Parathyroid adenoma (tissue), 2 donors: ENCODE data around the gene PRKD1.
A peak's percentile ranks its signal among the peaks of the same experiment; 100 is the strongest.

Source experiments
- H2AFZ ChIP-seq: fragments of 300-600 bp; sonication (generic); one replicate; pipeline ENCODE4 v1.7.0; 2017; ENCODE audit warnings: antibody characterized with exemption, mild to moderate bottlenecking
- H3K27ac ChIP-seq: fragments of 300-600 bp; sonication (generic); one replicate; pipeline ENCODE4 v1.7.0; 2017
- H3K27me3 ChIP-seq: fragments of 300-600 bp; sonication (generic); one replicate; pipeline ENCODE4 v1.7.0; 2017; ENCODE audit warnings: low read length; ENCODE audit not compliant: control insufficient read depth, insufficient read depth
- H3K36me3 ChIP-seq: fragments of 300-600 bp; sonication (generic); one replicate; pipeline ENCODE4 v1.7.0; 2017; ENCODE audit warnings: low read length; ENCODE audit not compliant: control insufficient read depth, insufficient read depth
- H3K4me1 ChIP-seq: fragments of 300-600 bp; sonication (generic); one replicate; pipeline ENCODE4 v1.7.0; 2017; ENCODE audit warnings: control low read depth
- H3K4me2 ChIP-seq: fragments of 300-600 bp; sonication (generic); one replicate; pipeline ENCODE4 v1.7.0; 2017; ENCODE audit warnings: low read length
- H3K4me3 ChIP-seq: fragments of 300-600 bp; sonication (generic); one replicate; pipeline ENCODE4 v1.7.0; 2017; ENCODE audit warnings: low read depth, low read length
- H3K79me2 ChIP-seq: fragments of 300-600 bp; sonication (generic); one replicate; pipeline ENCODE4 v1.7.0; 2017; ENCODE audit warnings: control low read depth
- H3K9ac ChIP-seq: fragments of 300-600 bp; sonication (generic); one replicate; pipeline ENCODE4 v1.7.0; 2017; ENCODE audit warnings: mild to moderate bottlenecking
- H3K9me3 ChIP-seq: fragments of 300-600 bp; sonication (generic); one replicate; pipeline ENCODE4 v1.7.0; 2017; ENCODE audit warnings: low read length; ENCODE audit not compliant: control insufficient read depth
- TF ChIP-seq, protein P1 (sequence below): fragments of 300-600 bp; sonication (generic); IDR thresholded peaks from one replicate; pipeline ENCODE4 v1.7.0; 2017; ENCODE audit warnings: antibody characterized with exemption, mild to moderate bottlenecking
- donor health status: primary hyperparathyroidism.

Gene PRKD1

GRCh38 chr14:29569194-29569593, 358.5 kb downstream of the PRKD1 start:
- Histone ChIP-seq H3K4me3 (no peak overlapping the region), H3K4me1 (no peaks in the 10 kb centered on the region), H3K27me3 (no peaks in the 10 kb centered on the region), H3K9me3 (peaks cover 4% of the 10 kb centered on the region), H2AFZ (no peak overlapping the region), H3K9ac (no peak overlapping the region), H3K27ac (no peak overlapping the region), H3K79me2 (no peaks in the 10 kb centered on the region), H3K36me3 (no peaks in the 10 kb centered on the region), H3K4me2 (no peak overlapping the region)
- TF ChIP-seq, protein P1, sequence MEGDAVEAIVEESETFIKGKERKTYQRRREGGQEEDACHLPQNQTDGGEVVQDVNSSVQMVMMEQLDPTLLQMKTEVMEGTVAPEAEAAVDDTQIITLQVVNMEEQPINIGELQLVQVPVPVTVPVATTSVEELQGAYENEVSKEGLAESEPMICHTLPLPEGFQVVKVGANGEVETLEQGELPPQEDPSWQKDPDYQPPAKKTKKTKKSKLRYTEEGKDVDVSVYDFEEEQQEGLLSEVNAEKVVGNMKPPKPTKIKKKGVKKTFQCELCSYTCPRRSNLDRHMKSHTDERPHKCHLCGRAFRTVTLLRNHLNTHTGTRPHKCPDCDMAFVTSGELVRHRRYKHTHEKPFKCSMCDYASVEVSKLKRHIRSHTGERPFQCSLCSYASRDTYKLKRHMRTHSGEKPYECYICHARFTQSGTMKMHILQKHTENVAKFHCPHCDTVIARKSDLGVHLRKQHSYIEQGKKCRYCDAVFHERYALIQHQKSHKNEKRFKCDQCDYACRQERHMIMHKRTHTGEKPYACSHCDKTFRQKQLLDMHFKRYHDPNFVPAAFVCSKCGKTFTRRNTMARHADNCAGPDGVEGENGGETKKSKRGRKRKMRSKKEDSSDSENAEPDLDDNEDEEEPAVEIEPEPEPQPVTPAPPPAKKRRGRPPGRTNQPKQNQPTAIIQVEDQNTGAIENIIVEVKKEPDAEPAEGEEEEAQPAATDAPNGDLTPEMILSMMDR = no peak

GRCh38 chr14:29566194-29566593, 361.5 kb downstream of the PRKD1 start:
- Histone ChIP-seq H3K9ac (no peak overlapping the region), H3K4me2 (no peak overlapping the region), H3K4me3 (no peak overlapping the region), H3K27me3 (no peaks in the 10 kb centered on the region), H3K36me3 (no peaks in the 10 kb centered on the region), H2AFZ (no peak overlapping the region), H3K79me2 (no peaks in the 10 kb centered on the region), H3K27ac (no peak overlapping the region), H3K9me3 (peaks cover 4% of the 10 kb centered on the region), H3K4me1 (no peaks in the 10 kb centered on the region)
- TF ChIP-seq, protein P1 = no peak

GRCh38 chr14:29558516-29558915, 369.1 kb downstream of the PRKD1 start:
- Histone ChIP-seq H3K79me2 (no peaks in the 10 kb centered on the region), H3K9me3 (no peaks in the 10 kb centered on the region), H2AFZ (no peak overlapping the region)

DNA sequence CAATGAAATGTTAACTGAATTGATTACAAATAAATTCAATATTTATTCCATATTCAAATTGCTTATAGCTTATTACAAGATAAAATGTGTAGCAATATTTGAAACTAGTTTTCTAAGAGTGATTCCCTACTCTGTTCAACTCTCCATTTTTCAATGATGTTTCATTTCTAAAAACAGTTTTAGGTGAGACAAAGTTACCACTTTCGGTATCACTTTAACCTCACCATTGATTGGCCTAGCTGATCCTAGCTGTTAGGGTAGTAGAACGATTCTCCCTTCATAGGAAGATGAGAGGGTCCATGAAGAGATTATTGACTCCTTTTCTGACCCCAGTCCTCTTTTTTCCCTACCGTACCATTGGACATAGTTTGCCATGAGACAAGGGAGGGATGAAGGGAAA, 373.3 kb downstream of the PRKD1 start:
- Histone ChIP-seq H3K27ac (no peak overlapping the region), H2AFZ (peak overlapping the region; percentile 31), H3K4me2 (no peak overlapping the region), H3K9me3 (no peaks in the 10 kb centered on the region), H3K36me3 (no peaks in the 10 kb centered on the region), H3K9ac (no peak overlapping the region), H3K27me3 (no peaks in the 10 kb centered on the region), H3K79me2 (no peaks in the 10 kb centered on the region), H3K4me1 (no peaks in the 10 kb centered on the region), H3K4me3 (no peak overlapping the region)
- TF ChIP-seq, protein P1 = no peak

More at GRCh38 chr14:29558516-29558915, 369.1 kb downstream of the PRKD1 start:
- no peak overlapping the region for H3K9ac ChIP-seq
- H3K4me3 ChIP-seq = no peak overlapping the region
- H3K4me2 ChIP-seq = no peak overlapping the region
- no peak overlapping the region for H3K27ac ChIP-seq
- H3K27me3 ChIP-seq = no peaks in the 10 kb centered on the region
- no peaks in the 10 kb centered on the region for H3K36me3 ChIP-seq
- H3K4me1 ChIP-seq = no peaks in the 10 kb centered on the region
- TF ChIP-seq, protein P1 = no peak

DNA sequence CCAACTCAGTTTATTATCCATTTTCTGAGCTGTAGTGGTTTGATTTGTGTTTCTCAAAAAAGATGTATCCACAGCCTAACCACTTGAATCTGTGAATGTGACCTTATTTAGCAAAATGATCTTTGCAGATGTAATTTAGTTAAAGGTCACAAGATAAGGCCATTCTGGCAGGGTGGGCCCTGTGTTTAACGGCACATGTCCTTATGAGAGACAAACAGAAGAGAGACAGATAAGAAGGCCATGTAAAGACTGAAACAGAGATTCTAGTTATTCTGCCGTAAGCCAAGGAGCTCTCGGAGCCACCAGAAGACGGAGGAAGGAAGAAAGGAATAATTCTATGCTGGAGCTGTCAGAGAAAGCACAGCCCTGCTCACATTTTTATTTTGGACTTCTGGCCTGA, 374.2 kb downstream of the PRKD1 start:
- TF ChIP-seq, protein P1 = no peak
- Histone ChIP-seq H3K79me2 (no peaks in the 10 kb centered on the region), H3K4me3 (no peak overlapping the region), H3K9me3 (no peaks in the 10 kb centered on the region), H2AFZ (no peak overlapping the region), H3K36me3 (no peaks in the 10 kb centered on the region), H3K27me3 (no peaks in the 10 kb centered on the region), H3K4me2 (no peak overlapping the region), H3K4me1 (no peaks in the 10 kb centered on the region), H3K27ac (no peak overlapping the region), H3K9ac (no peak overlapping the region)
